Activated CD4-positive, alpha-beta T cell treated with anti-CD3 and anti-CD28 coated beads, Interleukin-2, amount 50 U/mL, for 4 hours (primary cell): ENCODE results near the gene SLC25A42.
"Not testable (repeated sequence)": the region's sequence is repeated elsewhere in the genome, so short reads cannot be mapped to it uniquely, and the experiment has no call there.

Experiments used
- DNase-seq, 2 experiments: peaks; one replicate each; pipeline ENCODE4 v3.0.0-alpha.2; 2020

SLC25A42 gene

GRCh38 chr19:19071897-19072296 is 8.1 kb downstream of the SLC25A42 start:
- DNase-seq: no peak

GRCh38 chr19:19074196-19074882 is 10.5 kb downstream of the SLC25A42 start:
- DNase-seq: no peak

- no peak for DNase-seq
Observed at GRCh38 chr19:19075126-19075525, 11.3 kb downstream of the SLC25A42 start.

GRCh38 chr19:19076476-19076875 is 12.7 kb downstream of the SLC25A42 start:
- no peak for DNase-seq

- DNase-seq: no peak
Observed at GRCh38 chr19:19077103-19077502, 13.3 kb downstream of the SLC25A42 start.

GRCh38 chr19:19078801-19079200 is 15.0 kb downstream of the SLC25A42 start:
- no peak for DNase-seq

- no peak for DNase-seq
Observed at GRCh38 chr19:19079571-19079970, 15.8 kb downstream of the SLC25A42 start.

GRCh38 chr19:19081642-19082151 is 17.9 kb downstream of the SLC25A42 start:
- DNase-seq: no peak

- no peak for DNase-seq
Observed at GRCh38 chr19:19083413-19084178, 19.8 kb downstream of the SLC25A42 start.

GRCh38 chr19:19087676-19088075 is 23.9 kb downstream of the SLC25A42 start:
- no peak for DNase-seq

GRCh38 chr19:19094513-19094912 is 30.7 kb downstream of the SLC25A42 start:
- DNase-seq: no peak

GRCh38 chr19:19095691-19096090 is 31.9 kb downstream of the SLC25A42 start:
- DNase-seq: no peak

- DNase-seq: no peak
Observed at GRCh38 chr19:19096641-19097627, 33.1 kb downstream of the SLC25A42 start.

- no peak for DNase-seq
Observed at GRCh38 chr19:19098084-19098702, 34.4 kb downstream of the SLC25A42 start.

GRCh38 chr19:19098703-19099632 is 35.2 kb downstream of the SLC25A42 start:
- DNase-seq: no peak

GRCh38 chr19:19101540-19101939 is 37.7 kb downstream of the SLC25A42 start:
- no peak for DNase-seq

GRCh38 chr19:19102566-19102965 is 38.8 kb downstream of the SLC25A42 start:
- DNase-seq: not testable (repeated sequence)

- DNase-seq: no peak
Observed at GRCh38 chr19:19103167-19103566, 39.4 kb downstream of the SLC25A42 start.

- DNase-seq: no peak
Observed at GRCh38 chr19:19105365-19106055, 41.7 kb downstream of the SLC25A42 start.

- no peak for DNase-seq
Observed at GRCh38 chr19:19106056-19106551, 42.3 kb downstream of the SLC25A42 start.
